Activated CD8-positive, alpha-beta memory T cell treated with anti-CD3 and anti-CD28 coated beads for 24 hours (primary cell): ENCODE data around the gene NFIB.

Experiments
- DNase-seq: peaks from one replicate; pipeline ENCODE4 v3.0.0-alpha.2; 2020

The NFIB gene

GRCh38 chr9:14313951-14314423, at the start of gene NFIB:
Gene NFIB, minus strand, starts transcription at chr9:14314141. Its CDS starts 630 bp downstream, at chr9:14313511.
- peak; percentile 59 for DNase-seq

GRCh38 chr9:14362175-14362574, 48.2 kb upstream of the NFIB start:
- no peak for DNase-seq

- DNase-seq, result no peak
Measured at GRCh38 chr9:14361074-14361473, 47.1 kb upstream of the NFIB start.

GRCh38 chr9:14358523-14358922, 44.6 kb upstream of the NFIB start:
- no peak for DNase-seq

DNA sequence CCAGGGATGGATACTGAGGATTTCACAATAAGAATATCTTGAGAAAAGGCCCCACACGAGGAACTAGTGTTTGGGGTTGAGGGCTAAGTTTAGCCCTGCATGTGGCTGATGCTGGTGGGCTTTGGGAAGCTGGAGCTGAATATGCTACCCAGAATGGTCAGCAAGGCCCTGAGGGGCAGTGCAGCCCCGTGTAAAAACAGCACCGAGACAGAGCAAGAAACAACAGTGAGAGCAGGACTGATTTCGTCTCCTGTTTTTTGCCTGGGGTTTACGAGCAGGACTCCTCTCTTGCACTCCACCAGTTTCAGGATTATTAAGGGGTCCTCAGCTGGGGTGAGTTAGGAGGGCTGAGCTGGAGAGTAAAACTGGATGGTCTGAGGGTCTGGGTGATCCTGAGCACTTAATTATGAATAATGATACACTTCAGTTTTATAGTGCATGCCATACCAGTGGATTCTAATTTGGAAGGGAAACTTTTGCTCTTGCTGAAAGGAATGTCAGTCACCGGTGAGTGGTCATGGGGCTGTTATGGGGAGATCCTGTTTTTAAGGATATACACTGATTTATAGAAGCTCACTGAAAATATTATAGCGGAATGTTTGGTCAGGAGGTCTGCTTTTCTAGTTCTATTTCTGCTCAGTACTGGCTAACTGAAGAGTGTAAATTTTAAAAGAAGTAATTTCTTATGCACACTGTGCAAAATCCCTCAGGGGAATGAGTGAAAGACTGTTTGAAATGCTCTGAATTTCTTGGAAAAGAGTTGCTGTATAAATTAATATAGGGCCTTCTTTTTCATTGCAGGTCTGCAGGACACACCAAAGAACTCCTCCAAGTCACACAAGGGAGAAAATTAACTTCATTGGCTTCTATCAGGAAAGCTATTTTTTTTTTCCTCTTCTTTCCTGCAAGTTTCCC, 42.7 kb upstream of the NFIB start:
- no peak for DNase-seq

DNA sequence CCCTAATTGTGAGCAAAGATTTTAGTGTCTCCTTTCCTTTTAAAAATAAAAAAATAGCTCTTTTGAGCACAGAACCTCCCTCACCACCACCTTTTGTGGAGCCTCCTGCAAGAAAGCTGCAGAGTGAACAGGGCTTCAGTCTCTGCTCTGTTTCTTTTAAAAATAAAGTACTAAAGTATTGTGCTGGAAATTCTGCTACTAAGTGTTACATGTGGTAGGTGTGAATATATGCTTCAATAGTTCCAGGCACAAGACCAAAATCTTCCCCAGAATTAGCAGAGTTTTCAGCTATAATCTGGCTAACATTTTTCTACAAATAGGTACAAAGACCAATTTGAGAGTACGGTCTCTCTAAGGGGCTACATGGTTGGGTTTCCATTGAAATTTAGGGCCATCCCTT, 40.3 kb upstream of the NFIB start:
- DNase-seq, result no peak

GRCh38 chr9:14353222-14354056, 39.5 kb upstream of the NFIB start:
- DNase-seq, result peak; percentile 89

DNA sequence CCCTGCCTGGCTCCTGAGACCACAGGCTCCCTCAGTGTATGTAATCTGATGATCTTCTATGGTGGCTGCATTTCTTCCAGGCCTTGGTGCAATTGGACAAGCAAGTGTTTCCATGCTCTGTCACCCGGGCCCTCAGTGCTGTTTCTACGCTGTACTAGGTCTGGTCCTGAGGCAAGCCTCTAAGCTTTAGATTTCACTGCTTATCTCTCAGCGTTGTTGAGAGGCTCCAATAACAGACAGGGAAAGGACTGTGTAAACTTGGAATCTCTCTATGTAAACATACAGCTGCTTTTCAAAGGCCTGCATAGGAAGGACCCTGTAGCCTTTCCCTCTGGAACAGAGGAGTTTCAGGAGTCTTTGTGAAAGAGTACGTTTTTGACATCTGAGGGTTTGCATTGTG, 38.6 kb upstream of the NFIB start:
- no peak for DNase-seq

DNA sequence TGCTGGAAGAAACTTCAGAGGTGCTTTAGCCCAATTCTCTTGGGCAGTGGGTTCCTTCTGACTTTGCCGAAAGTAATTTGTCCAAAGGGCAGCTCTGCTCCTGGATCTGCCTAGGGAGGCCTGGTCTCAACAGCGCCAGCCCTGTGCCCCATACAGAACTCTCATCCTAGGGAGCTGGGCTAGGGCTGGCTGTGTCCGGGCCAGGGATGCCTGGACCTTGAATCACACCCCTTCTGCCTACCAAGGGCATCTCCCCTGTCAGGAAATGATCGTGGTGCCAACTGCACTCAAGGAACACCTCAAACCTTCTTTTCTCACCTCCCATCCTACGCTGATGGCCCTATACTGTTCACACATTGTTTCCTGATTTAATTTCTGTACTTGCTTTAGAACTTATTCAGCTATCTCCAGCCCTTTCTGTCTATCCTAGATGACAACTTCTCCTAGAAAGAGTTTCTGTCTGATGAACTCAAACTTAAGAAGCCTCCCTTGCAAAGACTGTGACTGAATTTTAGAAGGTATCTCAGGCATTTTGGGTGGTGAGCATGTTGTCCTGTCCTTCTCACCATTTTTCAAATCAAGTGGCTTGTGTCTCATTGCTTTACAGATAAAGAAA, 37.4 kb upstream of the NFIB start:
- DNase-seq, result no peak

DNA sequence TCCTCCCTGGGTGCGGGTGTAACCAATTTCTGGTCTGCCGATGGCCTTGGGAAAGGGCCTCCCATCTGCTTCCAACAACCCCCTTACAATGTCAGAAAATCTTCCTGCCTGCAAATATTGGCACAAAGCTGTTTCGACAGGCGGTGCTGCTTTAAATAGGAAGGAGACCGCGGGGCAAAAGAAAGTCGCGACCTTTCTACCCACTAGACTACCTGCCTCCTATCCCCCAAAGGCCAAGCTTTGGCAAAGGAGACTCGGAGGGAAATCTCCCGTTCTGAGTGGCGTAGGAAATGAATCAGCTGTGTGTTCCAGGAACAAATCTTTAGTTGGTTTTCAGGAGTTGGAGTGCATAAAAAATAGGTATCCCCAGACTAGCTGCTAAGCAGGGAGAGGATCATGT, 36.8 kb upstream of the NFIB start:
- no peak for DNase-seq

GRCh38 chr9:14350349-14350728, 36.4 kb upstream of the NFIB start:
- DNase-seq, result no peak

DNA sequence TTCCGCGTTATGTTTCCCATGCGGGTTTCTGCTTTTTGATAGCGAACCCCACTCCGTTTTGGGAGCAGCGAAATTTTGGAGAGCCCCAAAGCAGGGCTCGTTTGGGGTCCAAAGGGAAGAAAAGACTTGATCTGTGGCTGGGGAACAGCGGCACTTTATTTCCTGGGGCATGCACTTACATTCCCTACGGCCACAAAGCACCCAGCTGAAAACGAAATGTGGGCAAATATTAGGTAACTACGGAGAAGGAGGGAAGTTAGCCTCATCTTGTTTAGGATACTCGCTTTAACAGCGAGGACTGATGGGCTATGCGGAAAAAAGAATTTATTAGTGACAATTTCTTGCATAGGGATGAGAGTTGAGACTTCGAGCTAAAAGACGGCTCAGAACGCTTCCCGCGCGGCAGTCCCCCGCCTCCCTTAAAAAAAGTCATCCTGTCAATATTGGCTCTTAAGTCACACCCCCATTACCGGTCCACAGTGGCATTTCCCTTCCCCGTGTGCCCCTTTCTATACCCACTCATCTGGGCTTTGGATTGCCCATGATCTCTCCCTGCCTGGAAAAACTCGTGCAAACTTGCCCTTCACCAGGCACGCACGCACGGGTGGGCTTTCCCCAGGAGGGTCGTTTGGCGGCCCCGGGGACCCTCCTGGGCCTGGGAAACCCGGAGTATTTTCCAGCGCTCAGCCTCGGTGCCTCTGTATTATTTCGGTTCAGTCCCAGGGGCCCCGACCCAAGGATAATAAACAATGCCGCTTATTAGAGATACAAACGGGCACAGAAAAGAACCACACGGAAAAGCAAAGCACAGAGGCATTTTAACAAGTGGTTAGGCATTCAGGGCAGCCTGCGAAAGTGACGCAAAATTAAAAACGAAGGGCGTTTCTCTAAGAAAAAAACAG, 35.8 kb upstream of the NFIB start:
- no peak for DNase-seq

DNA sequence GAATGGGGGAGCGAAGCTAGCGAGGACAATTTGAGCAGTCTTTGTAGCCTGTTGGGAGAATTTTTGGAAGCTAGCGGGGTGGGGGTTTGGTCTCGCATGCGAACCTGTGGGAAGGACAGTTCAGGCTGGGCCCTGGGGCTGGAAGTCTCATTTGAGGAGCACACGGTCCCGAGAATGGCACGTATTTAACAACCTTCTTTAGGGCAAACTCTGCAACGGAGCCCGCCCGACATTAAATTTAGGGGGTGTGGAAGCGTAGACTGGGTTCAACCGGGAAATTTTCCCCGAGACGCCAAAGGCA, 35.2 kb upstream of the NFIB start:
- no peak for DNase-seq

- no peak for DNase-seq
Measured at GRCh38 chr9:14348373-14349145, 34.6 kb upstream of the NFIB start.

- no peak for DNase-seq
Measured at GRCh38 chr9:14348123-14348372, 34.1 kb upstream of the NFIB start.

GRCh38 chr9:14347406-14348122, 33.6 kb upstream of the NFIB start:
- no peak for DNase-seq

GRCh38 chr9:14346811-14347405, 33.0 kb upstream of the NFIB start:
- no peak for DNase-seq

DNA sequence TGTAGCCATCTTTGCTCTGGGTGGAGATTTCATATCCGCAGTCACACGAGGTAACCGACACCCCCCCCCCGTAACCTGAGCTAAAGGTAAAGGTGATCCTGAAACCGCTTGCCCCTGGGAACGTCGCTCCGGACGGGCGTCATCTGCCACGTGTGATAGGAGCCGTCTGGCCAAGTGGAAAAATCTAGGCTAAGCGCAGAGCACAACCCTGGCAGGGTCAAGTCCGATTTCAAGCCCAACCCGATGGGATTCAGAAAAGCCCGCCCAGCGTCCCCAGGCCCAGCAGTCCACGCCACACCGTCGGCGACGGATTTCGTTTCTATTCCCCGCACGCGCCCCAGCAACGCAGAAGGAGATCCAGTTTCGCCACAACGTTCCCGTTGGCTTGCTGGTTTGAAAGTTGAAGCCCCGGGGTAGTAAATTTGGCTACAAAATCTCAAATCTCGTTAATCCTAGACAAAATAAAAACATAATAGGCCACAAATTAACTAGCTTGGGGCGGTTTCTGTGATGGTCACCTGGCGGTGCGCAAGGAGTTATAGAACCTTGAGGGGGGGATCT, 32.4 kb upstream of the NFIB start:
- no peak for DNase-seq

- no peak for DNase-seq
Measured at GRCh38 chr9:14345354-14346230, 31.7 kb upstream of the NFIB start.

DNA sequence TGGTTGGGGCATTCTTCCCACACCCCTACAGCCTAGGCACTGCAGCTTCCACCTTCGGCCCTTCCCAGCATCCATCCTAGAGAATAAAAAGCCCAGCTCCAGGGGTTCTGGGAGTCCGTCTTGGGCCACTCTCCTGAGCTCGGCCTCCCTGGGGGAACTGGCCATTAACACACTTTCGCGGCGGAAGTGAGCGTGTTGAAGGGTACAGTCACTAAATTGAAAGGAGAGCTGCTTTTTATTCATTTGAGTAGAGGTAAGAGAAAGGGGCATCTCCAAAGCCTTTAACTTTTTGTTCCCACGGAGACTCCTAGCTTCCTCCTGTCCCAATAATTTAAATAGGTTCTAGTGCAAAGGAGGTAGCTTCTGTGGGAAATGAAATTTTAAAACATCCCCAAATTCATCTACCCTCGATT, 31.0 kb upstream of the NFIB start:
- DNase-seq, result no peak
